Upper lobe of left lung (tissue), 4 donors: ENCODE measurements around the gene ACTRT3.

Experiments used
- CTCF ChIP-seq, 6 experiments: fragments of 450-650 bp in 4 of 6; fragments of 200-600 bp in 2 of 6; sonication (generic) in 2 of 6; IDR thresholded peaks; one replicate each; pipeline ENCODE4 v1.5.1; 2016 to 2019; ENCODE audit warnings: antibody characterized with exemption in 6 of 6
- POLR2A ChIP-seq, 4 donors: fragments of 450-650 bp; IDR thresholded peaks; one replicate each; pipeline ENCODE4 v1.5.1; 2016 to 2017; ENCODE audit warnings: antibody characterized with exemption in 4 of 4, mild to moderate bottlenecking in 2 of 4

DNA sequence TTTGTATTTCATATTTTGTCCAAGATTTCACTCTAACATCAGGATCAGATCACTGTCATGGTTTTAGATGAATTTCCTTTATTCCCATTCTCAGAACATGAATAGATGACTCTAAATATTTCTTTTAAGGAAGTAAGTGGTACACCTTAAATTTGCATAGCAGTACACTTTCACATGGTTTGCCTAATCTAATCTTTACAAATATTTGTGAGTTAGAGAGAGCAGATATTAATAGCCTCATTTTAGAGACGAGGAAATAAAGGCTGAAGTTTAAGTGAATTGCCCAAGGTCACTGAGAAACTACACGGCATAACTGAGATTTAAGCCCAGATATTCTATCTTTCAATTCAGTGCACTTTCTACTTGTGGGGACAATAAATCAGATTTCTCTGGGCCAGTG lies 18.7 kb downstream of the ACTRT3 start:
- TF ChIP-seq CTCF (IDR thresholded peaks at IDR 0.05) (no peak), POLR2A (IDR thresholded peaks at IDR 0.05) (no peak)
